HG03108 (cell line): ENCODE data around the gene NDST4.
"Not testable (repeated sequence)": the region's sequence is repeated elsewhere in the genome, so short reads cannot be mapped to it uniquely, and the experiment has no call there.

Experiments used
- ATAC-seq: cut with Tn5 transposase; IDR thresholded peaks from one replicate; pipeline ENCODE4 v1.9.1; 2021; ENCODE audit warnings: moderate library complexity; ENCODE audit not compliant: unreplicated experiment

Gene NDST4

DNA sequence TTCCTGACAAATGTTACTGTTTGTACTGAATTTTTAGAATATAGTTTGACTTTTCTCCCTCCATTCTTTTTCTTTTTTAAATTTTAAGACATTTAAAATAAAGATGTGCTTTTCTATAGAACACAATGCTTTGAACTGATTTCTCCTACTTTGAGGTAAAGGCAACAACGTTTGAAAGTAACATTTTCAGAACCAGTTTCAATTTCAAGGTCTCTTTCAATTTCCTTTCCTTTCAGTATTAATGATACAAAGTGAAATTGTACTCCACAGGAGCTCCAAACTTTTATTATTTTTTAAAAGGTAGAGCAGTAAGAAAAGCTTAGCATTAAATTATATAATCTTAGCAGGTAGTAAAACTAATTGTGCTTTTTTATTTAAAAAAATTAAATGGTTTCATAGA, 54.9 kb downstream of the NDST4 start:
- ATAC-seq = no peak

DNA sequence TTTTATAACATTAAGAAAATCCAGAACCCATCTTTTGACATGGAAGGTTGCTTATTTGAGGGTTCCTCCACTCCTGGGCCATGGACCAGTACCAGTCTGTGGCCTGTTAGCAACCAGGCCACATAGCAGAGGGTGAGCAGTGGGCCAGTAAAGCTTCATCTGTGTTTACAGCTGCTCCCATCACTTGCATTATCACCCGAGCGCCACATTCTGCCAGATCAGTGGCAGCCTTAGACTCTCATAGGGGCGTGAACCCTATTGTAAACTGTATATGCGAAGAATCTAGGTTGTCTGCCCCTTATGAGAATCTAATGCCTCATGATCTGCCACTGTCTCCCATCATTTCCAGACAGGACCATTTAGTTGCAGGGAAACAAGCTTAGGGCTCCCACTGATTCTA, 58.6 kb downstream of the NDST4 start:
- no peak for ATAC-seq

DNA sequence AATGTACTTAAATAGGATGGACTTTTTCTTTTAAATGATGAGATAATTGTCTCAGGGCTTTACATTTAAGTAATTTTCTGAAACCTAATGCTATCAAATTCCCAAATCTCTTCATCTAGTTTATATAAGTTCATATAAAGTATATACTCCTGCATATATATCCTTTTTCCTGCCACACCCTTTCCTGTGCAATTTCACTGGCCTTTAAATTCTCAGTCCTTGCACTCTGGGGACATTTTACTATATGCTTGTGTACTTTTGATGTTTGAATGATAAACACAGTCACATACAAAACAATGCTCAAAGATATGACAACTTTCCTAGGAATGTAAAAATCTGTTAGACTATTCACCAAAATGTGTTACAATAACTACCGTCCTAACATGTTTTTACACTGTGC, 60.1 kb downstream of the NDST4 start:
- ATAC-seq = no peak

DNA sequence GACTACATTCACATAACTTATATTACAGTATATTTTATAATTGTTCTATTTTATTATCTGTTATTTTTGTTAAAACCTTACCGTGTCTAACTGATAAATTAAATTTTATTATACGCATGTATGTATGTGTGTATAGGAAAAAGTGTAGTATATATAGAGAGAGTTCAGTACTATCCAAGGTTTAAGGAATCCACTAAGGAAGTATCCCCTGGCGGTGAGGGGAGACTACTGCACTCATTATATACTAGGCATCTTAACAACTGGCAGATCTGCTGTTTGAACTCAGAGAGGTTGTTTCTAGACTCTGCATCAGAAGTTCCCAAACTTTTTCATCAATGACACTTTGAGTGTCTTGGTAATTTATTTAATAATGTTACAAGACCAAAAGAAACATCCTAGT, 70.9 kb downstream of the NDST4 start:
- ATAC-seq = no peak

DNA sequence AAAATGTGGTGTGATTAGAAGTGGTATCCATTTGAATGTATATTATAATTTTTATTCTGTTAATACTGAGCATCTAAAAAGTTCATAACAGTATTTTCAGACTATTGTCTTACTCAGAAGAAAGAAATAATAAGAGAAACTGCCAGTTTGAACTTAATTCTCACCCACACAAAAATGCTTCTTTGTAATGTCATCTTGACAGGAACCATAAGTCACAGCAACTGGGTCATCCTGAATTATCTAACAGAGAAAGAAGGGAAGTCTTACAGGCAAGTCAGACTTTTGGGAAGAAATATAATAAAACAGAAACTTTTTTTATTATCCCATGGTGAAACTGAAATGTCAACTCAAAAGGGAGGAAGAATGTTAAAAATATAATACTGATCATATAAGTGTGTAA, 83.1 kb downstream of the NDST4 start:
- no peak for ATAC-seq

DNA sequence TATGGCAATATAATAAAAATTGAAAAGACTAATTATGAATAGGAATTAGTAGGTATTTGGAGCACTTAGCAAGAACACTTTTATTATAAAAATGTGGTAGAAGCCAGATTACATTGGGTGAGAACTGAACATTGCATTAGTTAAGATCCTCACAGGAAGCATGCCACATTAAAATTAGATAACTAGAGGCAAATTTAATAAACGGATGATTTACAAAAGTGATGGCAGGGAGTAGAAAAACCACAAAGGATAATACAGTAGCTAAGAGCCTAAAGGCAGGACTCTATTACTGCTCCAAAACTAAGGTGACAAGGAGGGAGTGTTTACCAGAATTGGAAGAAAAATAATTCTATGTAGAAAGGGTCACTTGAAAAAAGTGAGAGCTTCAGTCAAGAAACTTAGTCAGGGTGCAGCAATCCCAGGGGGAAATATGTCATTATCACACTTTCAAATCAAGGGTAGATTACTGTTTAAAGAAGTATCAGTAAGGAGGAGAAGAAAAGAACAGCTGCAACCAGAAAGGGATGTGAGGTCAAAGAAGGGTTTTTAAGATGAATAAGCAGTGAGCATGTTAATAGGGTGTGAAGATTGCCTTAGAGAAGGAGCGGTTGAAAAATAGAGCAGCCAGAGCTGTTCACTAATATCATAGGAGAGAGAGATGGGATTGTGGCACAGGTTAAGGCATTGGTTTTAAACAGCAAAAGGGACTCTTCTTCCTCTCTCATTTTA, 84.6 kb downstream of the NDST4 start:
- ATAC-seq = no peak

DNA sequence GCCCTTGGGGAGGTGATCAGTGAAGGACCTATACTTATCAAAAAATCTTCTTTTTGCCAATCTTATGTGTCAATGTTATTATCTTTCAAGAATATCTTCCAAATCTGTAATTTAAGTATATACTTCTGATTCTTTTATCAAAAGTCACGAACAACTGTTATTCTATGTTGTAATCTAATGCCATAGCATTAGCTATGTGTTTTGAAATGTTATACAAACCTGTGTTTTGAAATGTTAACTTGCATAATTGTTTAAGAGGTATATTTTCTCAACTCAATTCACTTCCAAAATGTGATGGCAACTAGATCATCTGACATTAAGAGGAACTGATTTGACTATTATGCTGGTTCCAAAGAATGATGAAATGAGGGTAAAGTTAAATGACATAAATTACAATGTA, 113.5 kb downstream of the NDST4 start:
- no peak for ATAC-seq

DNA sequence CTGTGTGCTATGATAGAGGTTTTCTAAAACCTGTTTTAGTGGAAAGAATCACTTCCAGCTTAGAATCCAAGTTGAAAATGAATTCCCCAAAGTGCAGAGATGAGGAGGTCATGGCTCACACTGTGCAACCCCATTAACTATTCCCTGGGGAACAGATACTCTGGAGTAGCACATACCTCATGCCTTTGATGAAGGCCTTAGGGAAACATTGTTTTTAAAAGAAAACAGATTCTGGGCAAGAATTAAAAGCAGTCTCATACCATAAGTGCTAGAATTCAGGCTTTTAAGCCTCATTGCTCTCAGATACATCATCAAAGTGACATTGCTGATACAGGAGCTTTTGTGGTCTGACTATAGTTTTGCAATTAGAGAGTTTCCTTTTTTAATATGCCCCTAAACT, 115.1 kb downstream of the NDST4 start:
- no peak for ATAC-seq

DNA sequence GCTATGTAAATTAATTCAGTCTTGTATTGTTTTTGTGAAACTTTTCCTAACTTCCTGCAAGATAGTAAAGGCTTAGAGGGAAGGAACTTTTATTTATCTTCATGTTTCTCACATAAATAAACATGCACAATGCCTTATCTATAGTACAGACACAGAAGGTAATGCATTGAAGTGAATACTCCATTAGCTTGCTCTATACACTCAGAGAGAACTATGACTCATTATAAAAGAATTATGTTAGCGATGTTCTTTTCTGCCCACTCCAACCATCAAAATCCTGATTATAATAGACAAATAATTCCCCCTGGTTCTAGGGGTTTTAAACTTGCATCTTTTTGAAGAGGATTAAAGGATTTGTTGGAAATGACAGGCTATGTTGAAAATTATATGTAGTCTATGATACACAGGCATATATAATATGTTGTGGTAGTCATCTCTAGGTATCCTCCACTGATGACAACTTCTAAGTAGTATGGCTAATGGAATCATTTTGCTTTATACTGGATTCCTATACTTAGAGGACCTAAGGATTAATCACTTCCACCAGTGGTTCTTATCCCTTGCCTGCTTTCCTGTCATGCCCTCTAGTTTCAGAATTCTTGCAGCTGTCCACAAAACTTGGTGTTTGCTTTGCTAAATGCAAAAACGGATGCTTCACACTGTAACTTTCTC, 115.7 kb downstream of the NDST4 start:
- no peak for ATAC-seq

DNA sequence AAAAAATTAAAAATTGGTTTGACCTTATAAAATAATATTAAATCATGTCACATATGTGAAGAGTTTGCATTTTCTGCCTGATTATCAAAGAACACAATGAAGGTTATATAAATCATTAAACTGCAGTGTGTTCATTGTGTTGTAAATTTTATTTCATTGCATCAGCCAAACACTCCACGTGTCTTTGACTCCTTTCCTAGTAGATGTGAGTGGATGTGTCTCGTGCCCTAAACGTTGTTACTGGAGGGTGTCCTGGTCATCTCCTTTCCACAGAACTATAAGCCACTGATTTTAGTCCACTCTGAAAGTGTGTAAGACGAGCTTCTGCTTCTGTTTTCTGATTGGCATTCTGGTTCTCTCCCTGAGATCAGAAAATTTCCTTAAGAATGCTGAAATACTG, 127.3 kb downstream of the NDST4 start:
- ATAC-seq = no peak

DNA sequence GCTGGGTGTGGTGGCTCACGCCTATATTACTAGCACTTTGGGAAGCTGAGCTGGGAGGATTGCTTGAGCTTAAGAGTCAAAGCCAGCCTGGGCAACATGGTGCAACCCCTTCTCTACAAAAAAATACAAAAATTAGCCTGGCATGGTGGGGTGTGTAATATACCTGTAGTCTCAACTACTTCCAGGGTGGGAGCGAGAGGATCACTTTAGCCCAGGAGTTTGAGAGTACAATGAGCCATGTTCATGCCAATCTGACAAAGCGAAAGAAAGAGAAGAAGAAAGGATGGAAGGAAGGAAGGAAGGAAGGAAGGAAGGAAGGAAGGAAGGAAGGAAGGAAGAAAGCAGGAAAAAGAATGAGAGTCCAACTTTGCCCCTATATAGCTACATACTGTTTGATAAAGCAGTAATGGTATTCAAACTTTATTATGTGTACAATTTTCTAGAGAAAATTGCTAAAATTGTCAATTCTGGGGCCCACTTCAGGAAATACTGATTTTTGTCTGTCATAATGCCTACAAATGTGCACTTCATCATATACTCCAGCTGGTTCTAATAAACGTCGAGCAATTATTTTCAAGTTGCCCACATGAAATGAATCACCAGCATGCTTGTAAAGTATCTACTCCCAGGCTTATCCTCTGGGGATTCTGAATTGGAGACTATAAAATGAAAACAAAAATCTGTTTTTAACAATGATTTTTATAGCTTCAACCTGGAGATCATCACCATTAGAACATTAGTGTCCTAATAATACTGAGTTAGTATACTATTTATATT, 132.3 kb downstream of the NDST4 start:
- ATAC-seq = no peak

DNA sequence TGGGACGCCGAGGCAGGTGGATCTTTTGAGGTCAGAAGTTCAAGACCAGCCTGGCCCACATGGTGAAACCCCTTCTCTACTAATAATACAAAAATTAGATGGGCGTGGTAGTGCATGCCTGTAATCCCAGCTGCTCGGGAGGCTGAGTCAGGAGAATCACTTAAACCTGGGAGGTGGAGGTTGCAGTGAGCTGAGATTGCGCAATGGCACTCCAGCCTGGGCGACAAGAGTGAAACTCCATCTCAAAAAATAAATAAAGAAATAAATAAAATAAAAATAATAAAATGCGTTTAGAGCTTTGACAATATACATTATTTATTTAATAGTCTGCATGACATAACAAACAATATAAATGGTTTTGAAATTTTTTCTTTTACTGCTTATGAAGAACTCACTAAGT, 133.0 kb downstream of the NDST4 start:
- ATAC-seq = not testable (repeated sequence)

DNA sequence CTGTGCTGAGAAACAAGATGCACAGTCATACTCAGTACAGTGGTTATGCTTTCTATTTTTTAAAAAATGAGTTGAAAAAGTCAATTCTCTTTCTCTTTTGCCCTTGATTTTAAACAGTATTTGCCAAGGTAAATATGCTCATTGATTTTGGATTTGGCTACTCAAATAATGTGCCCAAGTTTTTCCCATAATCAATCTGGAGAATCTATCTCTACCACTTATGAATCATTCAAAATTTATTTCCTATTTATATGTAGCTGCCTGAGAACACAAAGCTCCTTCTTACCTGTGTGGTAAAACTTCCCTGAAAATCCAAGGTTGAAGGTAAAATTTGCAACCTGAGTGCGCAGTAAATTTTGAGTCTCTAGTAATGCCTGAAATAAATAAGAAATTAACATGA, 136.5 kb downstream of the NDST4 start:
- no peak for ATAC-seq

DNA sequence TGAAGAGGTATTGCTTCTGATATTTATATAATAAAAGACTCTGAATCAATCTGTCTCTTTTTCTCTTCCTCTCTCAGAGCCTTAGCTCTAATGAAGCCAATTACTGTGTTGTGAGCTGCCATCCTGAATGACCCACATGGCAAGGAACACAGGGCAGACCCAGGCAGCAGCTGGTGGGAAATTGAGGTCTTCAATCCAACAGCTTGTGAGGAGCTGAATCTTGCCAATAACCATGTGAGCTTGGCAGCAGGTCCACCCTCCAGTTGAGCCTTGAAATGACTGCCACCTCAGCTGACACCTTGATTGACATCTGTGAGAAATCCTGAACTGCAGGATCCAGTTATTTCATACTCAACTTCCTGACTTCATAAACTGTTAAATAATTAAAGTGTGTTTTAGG, 149.4 kb downstream of the NDST4 start:
- ATAC-seq = no peak

DNA sequence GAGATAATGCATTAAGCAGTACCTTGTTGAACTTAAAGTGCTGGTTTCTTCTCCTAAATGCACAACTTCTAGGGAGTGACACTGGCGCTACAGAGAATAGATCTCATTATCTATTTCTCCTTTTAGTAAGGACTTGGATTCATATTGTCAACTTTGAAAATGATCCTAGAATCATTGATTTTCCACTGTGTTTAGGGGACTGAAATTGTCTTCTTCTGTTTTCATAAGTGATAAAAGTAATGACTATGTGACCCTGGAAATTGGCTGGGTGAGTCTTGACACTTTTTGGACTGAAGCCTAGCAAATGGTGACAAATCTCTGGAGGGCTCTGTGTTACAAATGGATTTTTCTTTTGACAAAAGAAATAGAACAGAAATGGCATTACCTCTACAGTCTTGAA, 167.8 kb downstream of the NDST4 start:
- ATAC-seq = no peak

DNA sequence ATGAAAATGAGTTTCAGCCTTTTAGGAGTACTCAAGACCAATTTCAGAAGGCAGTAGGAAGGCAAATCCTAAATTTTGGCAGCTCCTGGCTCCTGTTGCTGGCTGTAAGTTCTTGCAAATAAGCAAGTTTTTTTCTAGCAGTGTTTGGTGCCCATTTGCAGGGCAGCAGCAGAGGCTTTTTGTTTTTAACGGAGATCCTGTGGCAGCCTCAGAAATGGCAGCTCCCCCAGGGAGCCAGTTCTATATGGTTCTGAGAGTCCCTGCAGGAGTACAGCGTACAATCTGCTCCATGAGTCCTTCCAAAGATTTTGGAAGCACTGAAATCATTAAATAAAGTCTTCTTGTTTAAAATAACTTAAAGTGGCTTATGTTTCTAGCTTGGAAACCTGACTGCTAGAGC, 171.9 kb downstream of the NDST4 start:
- no peak for ATAC-seq

DNA sequence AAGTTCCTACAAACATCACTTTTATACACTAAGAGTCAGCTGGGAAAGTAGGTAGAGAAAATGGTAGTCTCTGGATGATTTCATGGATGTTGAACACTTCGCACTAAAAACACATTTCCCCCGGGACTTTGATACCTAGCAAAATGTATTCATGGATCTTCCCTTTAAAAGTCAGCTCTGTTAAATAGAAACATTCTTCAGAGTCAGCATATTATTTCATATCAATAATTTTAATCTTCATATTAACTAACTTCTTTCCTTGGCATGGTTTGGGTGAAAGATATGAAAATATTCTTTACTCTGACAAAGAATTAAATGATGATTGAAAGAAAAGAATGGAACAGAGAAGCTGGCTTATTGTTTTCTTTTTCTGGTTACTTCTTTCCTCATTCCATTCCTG, 185.5 kb downstream of the NDST4 start:
- no peak for ATAC-seq

DNA sequence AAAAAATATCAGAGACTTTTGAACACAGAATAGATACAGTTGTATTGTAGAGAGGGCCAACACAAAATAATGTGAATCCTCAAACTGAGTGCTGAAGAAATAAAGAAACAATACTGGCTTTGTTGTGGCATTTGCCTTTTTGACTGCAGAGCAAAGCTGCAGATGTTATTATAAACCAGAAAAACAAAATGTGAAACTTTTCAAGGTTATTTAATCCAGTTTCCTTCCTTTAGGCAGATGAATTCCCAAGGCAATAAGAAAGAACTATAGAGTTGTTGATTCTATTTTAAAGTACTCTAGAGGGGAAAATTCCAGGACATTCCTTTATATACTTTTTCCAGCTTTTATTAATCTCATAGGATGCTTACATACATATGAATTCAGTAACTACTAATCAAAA, 186.8 kb downstream of the NDST4 start:
- no peak for ATAC-seq

DNA sequence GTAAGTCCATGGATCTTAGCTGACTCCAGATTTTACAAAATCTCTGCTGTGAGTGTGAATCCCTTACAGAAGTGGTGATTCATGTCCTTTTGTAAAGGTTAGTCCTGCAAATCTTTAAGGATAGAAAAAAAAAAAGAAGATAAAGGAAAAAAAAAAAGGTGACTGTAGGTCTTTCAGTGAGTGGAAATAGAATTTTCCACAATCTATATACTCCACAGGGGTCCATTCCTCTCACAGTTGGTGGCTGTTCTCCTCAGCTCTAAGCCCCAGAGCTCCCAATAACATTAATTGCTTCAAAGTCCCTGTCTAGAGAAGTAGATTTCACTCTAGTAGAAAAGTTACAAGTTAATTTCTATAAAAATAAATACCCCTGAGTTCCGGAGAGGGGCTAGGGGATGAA, 189.1 kb downstream of the NDST4 start:
- no peak for ATAC-seq

DNA sequence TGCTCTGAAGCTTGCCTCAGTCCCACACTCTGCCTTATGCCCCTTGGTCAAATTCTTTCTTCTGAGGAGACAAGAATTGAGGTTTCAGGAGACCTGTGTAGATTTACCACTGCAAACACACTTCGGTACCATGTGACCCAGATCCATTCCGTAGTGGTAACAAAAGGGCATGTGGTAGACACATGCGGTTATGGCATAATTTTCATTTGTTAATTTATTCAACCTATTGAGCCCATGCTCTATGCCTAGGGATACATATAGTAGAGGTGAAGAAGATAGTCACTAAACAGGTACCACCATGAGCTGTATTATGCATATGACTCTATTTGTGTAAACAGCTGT, 190.9 kb downstream of the NDST4 start:
- no peak for ATAC-seq

DNA sequence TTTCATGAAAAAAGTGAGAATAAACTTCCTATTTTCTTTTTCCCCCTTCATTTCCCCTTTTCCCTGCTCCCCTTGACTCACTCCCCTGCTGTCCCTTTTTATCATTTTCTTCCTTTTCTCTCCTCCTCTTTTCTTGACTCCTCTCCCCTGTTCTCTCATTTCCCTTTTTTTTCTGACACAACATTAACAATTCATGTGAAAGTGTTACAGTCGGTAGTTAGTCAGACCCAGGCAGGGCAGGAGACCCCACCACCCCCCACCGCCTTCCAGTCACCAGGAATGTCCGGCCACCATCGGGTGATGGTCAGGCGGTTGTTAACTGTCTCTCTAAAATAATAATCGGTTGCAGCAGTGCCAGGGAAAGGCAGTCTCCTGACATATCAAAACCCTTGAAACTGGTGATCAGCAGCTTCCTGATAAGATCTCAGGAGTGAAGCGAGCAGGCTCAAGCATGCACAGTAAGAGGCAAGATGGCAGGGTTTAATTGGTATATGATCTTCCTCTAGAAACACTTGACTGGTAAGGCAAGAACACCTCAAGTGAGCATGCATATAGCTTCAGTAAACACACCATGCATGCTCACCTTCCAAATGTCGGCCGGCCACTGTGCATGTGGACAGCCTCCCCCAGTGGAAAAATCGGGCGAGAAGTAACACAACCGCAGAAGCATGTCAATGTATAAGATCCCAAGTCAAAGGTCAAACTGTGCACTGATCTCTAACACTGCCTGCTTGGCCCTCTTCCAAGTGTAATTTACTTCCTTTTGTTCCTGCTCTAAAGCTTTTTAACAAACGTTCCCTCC, 191.4 kb downstream of the NDST4 start:
- ATAC-seq = no peak
